GM19043 (cell line): ENCODE data around the gene CCDC27.

ENCODE experiments used
- ATAC-seq: cut with Tn5 transposase; IDR thresholded peaks from one replicate; pipeline ENCODE4 v1.9.1; 2021; ENCODE audit warnings: low read depth; ENCODE audit not compliant: unreplicated experiment

Gene CCDC27

DNA sequence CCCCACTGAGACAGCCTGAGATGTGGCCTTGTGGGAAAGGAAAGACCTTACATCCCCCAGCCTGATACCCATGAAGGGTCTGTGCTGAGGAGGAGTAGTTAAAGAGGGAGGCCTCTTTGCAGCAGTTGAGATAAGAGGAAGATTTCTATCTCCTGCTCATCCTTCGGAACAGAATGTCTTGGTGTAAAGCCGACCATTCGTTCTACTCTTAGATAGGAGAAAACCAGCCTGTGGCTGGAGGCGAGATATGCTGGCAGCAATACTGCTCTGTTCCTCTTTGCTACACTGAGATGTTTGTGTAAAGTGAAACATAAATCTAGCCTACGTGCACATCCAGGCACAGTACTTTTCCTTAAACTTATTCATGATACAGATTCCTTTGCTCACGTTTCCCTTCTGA lies 1.5 kb upstream of the CCDC27 start:
- ATAC-seq = no peak

DNA sequence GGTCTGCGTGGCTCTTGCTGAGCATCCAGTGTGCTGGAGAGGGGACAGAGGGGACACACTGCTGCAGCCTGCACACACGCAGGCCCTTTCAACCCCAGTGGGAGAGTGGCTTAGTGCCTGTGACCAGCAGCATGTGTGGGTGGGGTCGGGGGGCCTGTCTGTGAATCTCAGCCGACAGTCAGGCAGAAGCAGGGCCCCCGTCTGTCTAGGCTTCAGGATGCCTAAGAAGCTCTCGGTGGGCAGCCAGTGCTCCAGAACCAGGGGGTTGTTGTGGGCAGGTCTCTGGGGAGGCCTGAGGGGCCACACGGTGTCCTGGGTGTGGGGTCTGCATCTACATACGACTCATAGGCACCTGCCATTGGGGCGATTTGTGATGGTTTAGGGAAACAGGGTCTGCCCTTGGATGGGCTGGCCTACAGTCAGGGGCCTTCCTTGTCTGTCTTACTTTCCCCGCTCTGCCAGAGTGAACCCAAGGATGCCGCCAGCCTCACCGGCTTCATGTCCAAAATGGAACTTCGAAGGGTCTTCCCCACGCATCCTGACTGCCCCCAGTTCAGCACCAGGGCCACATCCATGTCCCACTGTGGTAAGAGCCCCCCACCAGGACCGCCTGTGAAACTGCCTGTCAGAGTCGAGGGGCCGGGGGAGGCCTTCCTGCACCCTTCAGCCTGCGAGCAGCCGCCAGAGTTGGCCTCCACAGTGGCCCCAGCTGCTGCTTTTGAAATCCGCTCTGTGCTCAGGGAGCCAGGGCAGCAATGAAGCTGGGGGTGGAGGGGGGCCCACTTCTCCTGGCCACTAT lies 1.6 kb downstream of the CCDC27 start:
- ATAC-seq = no peak

DNA sequence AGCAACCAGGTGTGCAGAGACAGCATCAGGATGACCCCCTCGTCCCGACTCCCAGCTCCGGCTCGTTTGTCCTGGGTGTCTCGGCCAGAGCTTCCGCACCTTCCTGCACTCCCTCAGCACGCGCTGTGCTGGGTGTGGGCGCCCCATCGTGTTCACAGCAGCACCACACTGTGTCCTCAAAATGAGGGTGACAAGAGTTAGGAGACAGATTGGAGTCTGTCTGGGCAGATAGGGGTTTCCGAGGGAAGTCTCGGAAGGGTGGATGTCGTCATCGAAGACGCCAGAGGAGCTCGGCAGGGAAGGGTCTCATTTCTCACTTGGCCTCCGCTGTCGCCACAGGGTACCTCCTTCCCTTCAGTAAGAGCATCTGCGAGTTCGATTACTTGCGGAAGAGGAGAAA lies 4.1 kb downstream of the CCDC27 start:
- no peak for ATAC-seq

DNA sequence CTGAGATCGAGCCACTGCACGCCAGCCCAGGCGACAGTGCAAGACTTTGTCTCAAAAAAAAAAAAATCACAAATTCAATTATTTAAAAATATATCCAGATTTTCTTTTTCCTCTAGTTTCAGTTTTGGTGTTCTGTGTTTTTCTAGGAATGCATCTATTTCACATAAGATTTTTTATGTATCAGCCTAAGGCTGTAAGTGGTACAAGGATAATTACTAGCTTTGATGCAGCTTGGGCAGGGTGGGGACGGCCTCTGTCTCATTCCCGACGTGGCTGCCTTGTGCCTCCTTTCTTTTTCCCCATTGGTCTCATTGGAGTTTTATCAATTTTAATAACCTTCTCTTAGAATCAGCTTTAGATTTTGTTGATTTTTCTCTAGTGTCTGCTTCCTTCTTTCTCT lies 6.9 kb downstream of the CCDC27 start:
- ATAC-seq = no peak

DNA sequence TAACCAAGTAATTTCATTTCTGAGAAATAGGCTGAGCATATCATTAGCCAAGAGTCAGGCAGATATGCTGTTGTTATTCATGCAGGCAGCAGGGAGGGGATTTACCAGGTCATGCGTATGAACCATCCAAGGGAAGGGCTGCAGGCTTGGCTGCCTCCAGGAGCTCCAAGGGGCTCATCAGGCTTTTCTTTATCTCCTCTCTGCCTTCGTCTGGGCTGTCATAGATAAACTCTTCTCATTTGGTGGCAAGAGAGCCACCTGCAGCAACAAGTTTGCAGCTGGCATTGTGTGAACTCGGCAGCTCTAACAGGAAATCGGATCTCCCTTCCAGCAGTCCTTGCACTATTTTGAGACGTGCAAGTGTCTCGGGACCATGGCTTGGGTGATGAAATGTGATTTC lies 7.5 kb downstream of the CCDC27 start:
- no peak for ATAC-seq

DNA sequence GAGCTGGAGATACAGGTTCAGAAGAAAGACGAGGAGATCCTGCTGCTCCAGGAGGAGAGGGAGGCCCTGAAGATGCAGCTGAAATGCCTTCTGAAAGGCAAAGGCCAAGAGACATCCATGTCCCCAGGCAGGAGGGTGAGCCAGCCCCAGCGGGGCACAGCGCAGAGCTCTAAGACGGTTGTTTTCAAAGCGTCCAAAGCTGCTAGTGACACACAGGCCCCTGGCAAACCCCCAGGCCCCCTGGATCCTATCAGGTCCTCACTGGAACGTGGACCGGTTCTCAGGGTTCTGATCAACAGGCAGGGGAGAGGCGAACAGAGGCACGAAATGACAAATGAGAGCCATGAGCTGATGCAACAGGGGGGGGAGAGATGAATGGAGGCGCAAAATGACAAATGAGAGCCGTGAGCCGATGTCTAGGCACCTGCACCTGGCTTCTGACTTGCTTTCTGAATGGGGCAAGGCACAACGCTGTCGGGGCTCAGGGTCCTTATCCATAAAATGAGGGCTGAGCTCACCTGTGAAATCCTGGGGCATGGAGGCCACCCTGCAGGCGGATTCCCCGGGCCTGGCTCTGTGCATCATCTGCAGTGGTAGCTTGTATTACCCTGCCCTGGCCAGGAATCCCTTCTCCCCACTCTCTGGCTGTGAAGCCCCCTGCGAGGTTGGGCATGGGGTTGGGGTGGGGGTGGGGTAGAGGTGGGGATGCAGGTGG lies 9.2 kb downstream of the CCDC27 start:
- ATAC-seq = no peak

DNA sequence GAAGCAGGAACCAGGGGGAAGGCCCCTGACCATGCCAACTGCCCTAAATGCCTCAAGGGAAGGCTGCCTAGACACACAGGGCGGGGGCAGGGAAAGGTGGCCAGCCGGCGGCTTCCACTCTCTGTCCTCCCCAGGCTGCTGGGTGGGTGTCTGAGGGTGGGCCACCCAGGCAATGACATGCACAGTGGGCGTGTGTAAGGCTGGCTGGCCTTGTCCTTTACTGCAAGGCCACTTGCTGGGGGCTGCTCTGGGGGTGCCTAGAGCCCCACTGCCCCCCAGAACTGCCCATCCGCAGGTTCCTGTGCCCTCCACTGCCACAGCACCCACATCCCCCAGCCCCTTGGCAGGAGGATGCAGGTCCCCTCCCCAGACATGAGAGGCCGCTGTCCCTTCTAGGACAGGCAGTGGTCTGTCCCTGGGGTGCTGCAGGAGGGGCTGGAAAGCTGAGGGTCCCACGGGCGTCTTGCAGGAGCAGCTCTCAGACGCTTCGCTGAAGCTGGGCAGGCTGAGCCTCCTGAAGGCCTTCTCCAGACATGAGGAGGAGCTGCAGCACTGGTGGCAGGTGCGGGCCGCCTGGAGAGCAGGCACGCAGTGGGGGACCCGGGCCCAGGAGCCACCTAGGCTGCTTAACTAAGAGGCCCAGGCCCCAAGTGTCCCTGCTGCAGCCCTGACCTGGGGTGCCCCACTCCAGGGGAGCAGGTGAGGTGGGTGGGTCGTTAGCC lies 10.1 kb downstream of the CCDC27 start:
- ATAC-seq = no peak

DNA sequence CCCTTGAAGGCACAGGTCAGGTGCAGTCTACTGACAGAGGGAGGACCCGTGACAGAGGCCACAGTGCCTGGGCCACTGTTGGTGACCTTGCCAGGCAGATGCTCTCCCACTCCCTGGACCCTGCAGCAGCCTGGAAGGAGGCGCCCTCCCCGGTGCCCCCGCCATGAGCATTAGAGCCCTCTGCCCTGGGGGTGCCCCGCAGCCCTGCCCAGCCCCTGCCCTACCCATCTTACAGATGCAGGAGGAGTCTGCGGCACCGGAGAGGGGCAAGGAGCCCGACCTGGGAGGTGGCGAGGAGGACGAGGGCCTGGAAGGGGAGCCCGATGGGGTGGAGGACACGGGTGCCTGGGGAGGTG lies 10.6 kb downstream of the CCDC27 start:
- no peak for ATAC-seq

DNA sequence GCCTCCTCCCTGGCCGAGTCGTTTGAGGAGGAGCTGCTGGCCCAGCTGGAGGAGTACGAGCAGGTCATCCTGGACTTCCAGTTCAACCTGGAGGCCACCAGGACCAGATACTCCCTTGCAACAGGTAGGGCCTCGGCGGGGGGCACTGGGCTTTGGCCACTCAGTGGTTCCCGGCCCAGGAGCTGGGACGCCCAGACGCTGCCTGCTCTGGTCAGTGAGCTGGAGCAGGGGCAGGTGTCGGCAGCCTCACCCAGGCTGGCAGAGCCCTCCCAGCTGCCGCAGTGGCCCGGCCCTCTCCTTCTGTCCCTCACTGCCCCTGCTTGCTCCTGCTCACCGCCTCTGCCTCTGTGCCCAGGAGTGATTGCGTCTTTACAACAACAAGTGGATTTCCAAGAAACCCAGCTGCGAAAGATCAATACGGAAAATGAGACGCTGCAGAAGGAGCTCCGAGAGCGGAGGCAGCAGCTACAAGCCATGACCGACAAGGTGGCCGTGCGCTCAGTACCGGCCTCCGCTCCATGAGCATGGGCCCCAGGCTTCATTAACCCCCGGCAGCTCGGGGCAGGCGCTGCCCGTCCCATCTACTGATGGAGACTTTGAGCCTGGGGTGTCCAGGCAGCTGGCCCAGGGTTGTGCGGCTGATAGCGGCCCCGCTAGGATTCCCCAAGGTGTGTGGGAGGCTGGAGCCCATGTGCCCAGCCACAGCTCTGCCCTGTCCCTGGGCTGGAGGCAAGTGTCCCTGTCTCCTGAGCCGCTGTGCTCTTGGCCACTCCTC lies 11.3 kb downstream of the CCDC27 start:
- no peak for ATAC-seq

DNA sequence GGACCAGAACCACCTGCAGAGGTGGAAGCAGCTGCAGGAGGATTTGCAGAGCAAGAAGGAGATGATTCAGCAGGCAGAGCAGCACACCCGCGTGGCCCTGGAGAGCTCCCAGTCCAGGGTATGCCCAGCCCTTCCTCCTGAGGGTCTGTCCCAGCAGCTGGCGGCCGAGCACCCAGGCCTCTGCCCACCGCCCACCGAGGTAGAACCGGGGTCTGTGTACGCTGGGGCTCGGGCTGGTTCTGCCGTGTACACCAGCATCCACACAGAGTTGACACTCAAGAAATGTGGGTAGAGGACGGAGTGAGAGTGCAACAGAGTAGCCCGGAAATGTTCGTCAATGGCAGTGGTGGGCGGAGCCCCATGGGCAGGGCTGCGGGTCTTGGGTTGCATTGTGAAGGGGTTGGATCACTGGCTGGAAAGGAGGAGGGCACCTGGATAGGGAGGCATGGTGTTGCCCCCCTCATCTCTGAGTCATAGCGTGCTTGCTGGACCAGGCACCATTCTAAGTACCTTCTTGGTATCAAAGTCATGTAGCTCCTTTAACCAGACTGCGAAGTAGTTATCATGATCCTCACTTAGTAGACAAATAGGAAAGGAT lies 15.2 kb downstream of the CCDC27 start:
- no peak for ATAC-seq

DNA sequence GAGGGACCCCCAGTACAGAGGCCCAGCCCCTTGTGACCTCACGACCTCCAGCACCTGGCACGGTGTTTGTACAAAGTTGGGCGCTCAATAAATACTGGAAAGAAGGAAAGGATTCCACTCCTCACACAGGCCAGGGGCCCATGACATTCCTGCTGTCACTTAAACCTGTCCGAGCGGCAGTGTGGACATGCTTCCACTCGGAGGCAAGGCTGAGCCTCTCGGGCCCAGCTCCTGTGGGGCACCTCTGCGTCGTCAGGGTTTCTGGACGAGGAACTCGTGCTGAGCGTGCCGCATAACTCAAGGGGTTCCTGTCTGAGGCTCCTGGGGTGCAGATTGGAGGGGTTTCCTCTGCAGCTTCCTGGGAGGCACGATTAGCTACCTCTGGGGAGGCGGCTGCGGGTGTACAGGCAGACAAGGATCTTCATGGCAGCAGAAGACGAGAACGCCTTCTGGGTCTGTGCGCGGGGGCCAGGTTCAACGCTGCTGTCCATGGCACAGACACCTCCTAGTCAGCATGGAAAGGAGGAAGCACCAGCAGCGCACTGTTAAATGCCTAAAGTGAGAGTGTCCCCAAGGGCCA lies 16.7 kb downstream of the CCDC27 start:
- ATAC-seq = no peak

DNA sequence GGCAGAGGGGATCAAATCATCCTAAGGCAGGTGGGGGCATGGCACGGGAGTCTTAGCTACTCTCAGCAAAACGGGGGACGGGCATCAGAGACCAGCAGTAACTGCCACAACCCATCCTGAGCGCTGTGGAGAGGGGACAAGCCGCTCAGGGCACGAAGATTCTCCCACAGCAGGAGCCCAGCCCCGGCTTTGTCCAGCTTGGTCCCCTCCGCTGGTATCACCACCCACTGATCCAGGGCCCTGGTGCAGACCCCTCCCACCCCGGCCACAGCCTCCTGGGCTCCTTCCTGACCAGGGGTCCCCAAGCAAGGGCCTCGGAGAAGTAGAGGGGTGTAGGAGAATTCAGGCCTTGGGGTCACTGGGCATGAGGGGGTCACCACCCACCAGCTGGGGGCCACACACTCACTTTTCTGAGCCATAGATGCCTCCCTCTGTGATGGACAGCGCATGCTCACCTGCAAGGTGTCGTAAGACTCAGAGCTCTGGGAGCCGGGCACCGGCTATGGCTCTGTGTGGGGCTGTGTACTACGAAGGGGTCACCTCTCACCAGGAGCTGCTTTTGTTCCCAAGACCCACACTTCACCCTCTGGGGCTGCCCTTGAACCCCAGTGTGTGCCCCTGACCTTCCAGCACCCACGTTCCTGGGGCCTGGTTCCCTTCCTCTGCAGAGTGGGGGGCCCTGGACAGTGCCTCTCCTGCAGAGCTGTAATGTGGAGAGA lies 18.0 kb downstream of the CCDC27 start:
- no peak for ATAC-seq

DNA sequence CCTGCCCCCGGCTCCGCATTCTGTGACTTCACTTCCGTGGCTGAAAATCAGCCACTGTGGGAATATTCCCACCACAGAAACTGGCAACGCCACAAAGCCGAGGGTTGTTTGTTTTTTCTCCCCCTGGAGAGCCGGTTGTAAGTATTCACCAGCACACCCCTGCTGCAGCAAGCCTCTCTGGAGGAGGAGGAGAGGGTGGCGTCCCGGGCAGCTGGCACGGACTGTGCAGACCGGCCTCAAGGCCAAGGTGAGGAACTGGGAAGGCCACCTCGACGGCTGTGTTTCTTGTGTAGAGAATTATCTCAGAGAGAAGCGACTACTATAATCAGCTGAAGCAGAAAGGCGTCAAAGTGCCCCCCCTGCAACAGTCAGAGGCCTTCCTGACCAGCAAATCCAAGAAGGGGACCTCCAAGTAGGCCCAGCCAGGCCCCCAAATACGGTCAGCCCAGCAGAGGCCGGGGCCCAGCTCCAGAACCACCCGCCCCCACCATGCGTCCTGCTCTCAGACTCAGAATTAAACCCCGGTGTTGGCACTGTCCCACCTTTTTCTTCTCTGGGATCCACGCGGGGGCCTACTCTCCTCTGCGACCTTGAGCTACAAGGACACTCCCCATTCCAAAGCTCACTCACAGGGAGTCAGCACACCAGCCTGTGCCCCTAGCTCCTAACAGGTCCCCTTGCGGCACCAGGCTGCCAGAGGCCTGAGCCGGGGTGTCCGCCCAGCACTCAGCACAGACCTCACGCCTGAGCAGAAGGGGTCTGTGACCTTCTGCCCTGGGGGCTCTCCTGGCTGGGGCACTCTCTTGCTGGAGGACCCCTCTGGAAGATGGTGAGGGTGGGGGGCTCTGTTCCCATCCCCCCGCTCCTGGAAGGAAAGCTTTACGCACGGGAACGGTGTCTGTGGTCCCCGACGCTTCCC lies 19.1 kb downstream of the CCDC27 start:
- no peak for ATAC-seq

DNA sequence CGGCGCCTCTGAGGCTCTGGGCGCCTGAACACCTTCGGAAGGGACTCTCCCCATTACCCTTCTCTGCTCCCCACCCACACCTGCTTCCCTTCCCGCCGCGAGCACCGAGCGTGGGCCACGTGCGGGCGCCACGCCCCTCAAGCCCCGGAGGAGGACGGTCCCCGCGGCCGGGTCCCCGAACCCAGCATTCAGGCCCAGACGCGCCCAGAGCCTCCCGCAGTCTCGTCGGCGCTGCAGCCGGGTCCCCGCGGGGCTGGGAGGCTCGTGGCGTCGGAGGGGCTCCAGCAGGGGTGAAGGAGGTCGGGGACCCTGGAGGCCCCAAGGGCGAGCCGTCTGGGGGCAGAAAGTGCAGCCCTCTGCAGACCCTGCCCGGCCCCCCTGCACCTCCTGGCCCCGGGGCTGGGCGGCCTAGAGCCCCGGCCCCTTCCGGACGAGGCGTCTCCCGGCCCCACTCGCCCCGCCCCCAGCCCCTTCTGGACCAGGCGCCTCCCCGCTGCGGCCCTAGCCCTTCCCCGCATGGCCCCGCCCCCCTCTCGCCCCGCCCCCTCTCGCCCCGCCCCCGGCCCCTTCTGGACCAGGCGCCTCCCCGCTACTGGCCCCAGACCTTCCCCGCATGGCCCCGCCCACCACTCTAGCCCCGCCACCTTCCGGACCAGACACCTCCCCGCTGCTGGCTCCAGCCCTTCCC lies 19.9 kb downstream of the CCDC27 start:
- ATAC-seq = peak; percentile 47

DNA sequence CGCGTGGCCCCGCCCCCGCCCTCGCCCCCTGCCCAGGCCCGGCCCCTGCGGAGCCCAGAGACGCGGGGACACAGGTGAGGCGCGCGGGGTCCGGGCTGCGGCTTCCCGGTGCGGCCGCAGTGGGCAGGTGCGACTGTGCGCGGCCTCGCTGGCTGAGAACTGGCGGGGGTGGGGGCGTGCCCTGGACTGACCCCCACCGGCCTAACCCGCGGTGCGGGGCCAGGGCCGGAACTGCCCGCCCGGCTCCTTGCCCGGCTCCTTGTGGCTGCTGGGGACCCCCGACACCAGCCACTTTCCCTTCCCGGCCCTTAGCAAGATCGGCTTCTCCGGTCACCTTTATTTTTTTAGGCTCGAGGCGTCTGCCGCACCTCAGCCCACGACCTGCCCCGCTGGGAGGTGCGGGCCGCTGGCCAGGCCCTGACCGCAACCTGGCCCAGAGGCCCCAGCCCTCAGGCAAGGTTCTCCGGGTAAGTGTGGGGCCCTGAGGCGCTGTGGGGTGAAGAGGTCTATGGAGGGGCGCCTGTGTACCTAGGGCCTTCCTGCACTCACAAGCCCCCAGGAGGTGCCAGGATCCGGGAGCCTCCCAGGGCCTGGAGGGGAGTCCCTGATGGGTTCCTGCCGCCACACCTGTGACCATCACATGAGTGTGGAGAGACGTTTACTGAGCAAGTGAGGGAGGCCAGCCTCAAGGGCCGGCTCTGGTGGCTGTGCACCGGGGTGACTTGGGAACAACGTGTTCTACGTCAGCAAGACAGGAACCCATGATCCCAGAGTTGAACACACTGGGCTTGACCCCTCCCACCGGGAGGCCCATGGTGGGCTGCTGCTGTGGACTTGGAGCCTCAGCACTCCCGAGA lies 20.7 kb downstream of the CCDC27 start, which contains the start of gene SMIM1:
Gene SMIM1, plus strand, starts transcription at position 35 of the 857 bp plus-strand sequence. CDS start 2,625 bp downstream, outside the sequence.
- peak; percentile 7 for ATAC-seq

DNA sequence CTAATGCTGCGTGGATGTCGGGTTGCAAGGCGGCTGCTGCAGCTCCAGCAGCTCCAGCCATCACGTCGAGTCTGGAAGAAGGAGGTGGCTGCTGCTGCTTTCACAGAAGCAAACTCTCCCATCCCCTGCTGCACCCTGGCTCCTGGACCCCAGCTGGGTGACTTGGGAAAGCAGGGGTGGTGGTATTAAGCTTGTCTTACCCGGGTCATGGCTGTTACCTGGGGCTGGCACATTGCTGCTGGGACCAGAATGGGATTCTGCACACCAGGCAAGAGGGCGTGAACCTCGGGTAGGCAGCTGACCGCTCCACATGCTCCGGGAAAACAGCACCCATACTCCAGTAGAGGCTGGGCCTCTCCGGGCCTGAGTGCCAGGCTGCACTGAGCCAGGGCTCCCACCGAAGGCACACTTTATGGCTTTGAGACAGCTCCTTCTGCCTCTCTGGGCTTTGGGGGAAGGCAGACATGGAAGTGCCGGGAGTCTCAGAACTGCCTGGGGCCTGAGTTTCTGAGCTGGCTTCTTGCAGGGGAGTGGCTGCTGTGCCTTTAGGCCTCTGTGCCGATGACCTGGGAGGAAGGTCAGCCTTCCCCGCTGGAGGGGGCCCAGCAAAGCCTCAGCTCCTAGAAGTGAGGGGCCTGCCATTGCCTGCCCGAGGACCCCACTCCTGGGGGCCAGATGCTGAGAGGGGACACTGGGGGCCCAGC lies 21.5 kb downstream of the CCDC27 start:
- ATAC-seq = no peak
